ACHN (cell line): ENCODE data around the gene RNF223.
"Not testable (repeated sequence)": the region's sequence is repeated elsewhere in the genome, so short reads cannot be mapped to it uniquely, and the experiment has no call there.

Experiments used
- DNase-seq: peaks from one replicate; pipeline ENCODE4 v3.0.0-alpha.2; 2015
- in situ Hi-C: cut with HindIII; loops from 2 replicates; pipeline ENCODE4 v1.10.0; 2017; ENCODE audit warnings: low sequenced_read_pairs, low pct_ligation_motif_present, low pct_unique_long_range_greater_than_20kb

RNF223 gene

GRCh38 chr1:1040004-1040991 is 33.8 kb downstream of the RNF223 start:
- no peak for DNase-seq
- in situ Hi-C loops = no loop called here

GRCh38 chr1:1039145-1039910 is 34.8 kb downstream of the RNF223 start:
- no peak for DNase-seq
- in situ Hi-C loops = no loop called here

- no peak for DNase-seq
Observed at GRCh38 chr1:1038694-1039093, 35.4 kb downstream of the RNF223 start.

GRCh38 chr1:1037366-1038327 is 36.5 kb downstream of the RNF223 start:
- in situ Hi-C loops = no loop called here
- no peak for DNase-seq

More at GRCh38 chr1:1038694-1039093, 35.4 kb downstream of the RNF223 start:
- in situ Hi-C loops = no loop called here

- DNase-seq = no peak
- in situ Hi-C loops = no loop called here
Observed at GRCh38 chr1:1035291-1035943, 38.7 kb downstream of the RNF223 start.

GRCh38 chr1:1034439-1034781 is 39.7 kb downstream of the RNF223 start:
- no peak for DNase-seq
- in situ Hi-C loops = no loop called here

GRCh38 chr1:1033731-1034438 is 40.2 kb downstream of the RNF223 start:
- DNase-seq = no peak
- in situ Hi-C loops = no loop called here

- in situ Hi-C loops = no loop called here
- no peak for DNase-seq
Observed at GRCh38 chr1:1033009-1033587, 41.0 kb downstream of the RNF223 start.

GRCh38 chr1:1032424-1032823 is 41.7 kb downstream of the RNF223 start:
- no peak for DNase-seq
- in situ Hi-C loops = no loop called here

GRCh38 chr1:1031659-1032235 is 42.4 kb downstream of the RNF223 start:
- no peak for DNase-seq
- in situ Hi-C loops = no loop called here

GRCh38 chr1:1030867-1031658 is 43.0 kb downstream of the RNF223 start:
- in situ Hi-C loops, DNase-seq: not testable (repeated sequence)

- DNase-seq = no peak
- in situ Hi-C loops = no loop called here
Observed at GRCh38 chr1:1027791-1028190, 46.3 kb downstream of the RNF223 start.

- DNase-seq = no peak
- in situ Hi-C loops = no loop called here
Observed at GRCh38 chr1:1026599-1027413, 47.3 kb downstream of the RNF223 start.

GRCh38 chr1:1025730-1026129 is 48.4 kb downstream of the RNF223 start:
- no peak for DNase-seq
- in situ Hi-C loops = no loop called here
